ENCODE results near the gene PRKAR2B.

The PRKAR2B gene

GRCh38 chr7:107045980-107046379 is 1.5 kb downstream of the PRKAR2B start:
- Histone ChIP-seq H3K36me3 (no peaks in the 10 kb centered on the region), H3K4me3 (ENCODE audit: low read depth in 1 of 2, low read length in 1 of 2) (no peak overlapping the region), H3K27ac (no peak overlapping the region)

GRCh38 chr7:107046491-107047259 is 2.2 kb downstream of the PRKAR2B start:
- H3K27me3 ChIP-seq: peaks cover 43% of the 10 kb centered on the region
- H3K4me1 ChIP-seq (ENCODE audit: control insufficient read depth in 1 of 2, insufficient read depth in 1 of 2, low read depth in 1 of 2, low read length in 1 of 2): peaks cover 7 to 15% of the 10 kb centered on the region in 2 experiments
- H3K4me3 ChIP-seq (ENCODE audit: low read depth in 1 of 2, low read length in 1 of 2): no peak overlapping the region
- H3K9me3 ChIP-seq: no peaks in the 10 kb centered on the region
- TF ChIP-seq, protein P1, sequence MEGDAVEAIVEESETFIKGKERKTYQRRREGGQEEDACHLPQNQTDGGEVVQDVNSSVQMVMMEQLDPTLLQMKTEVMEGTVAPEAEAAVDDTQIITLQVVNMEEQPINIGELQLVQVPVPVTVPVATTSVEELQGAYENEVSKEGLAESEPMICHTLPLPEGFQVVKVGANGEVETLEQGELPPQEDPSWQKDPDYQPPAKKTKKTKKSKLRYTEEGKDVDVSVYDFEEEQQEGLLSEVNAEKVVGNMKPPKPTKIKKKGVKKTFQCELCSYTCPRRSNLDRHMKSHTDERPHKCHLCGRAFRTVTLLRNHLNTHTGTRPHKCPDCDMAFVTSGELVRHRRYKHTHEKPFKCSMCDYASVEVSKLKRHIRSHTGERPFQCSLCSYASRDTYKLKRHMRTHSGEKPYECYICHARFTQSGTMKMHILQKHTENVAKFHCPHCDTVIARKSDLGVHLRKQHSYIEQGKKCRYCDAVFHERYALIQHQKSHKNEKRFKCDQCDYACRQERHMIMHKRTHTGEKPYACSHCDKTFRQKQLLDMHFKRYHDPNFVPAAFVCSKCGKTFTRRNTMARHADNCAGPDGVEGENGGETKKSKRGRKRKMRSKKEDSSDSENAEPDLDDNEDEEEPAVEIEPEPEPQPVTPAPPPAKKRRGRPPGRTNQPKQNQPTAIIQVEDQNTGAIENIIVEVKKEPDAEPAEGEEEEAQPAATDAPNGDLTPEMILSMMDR (IDR thresholded peaks at IDR 0.05): no peak
- no peaks in the 10 kb centered on the region for H3K36me3 ChIP-seq
- H3K27ac ChIP-seq: no peak overlapping the region

More at GRCh38 chr7:107045980-107046379, 1.5 kb downstream of the PRKAR2B start:
- Histone ChIP-seq H3K27me3 (peaks cover 45% of the 10 kb centered on the region), H3K4me1 (ENCODE audit: control insufficient read depth in 1 of 2, insufficient read depth in 1 of 2, low read depth in 1 of 2, low read length in 1 of 2) (peaks cover 7 to 15% of the 10 kb centered on the region in 2 experiments), H3K9me3 (no peaks in the 10 kb centered on the region)
- TF ChIP-seq, protein P1 (IDR thresholded peaks at IDR 0.05): no peak

DNA sequence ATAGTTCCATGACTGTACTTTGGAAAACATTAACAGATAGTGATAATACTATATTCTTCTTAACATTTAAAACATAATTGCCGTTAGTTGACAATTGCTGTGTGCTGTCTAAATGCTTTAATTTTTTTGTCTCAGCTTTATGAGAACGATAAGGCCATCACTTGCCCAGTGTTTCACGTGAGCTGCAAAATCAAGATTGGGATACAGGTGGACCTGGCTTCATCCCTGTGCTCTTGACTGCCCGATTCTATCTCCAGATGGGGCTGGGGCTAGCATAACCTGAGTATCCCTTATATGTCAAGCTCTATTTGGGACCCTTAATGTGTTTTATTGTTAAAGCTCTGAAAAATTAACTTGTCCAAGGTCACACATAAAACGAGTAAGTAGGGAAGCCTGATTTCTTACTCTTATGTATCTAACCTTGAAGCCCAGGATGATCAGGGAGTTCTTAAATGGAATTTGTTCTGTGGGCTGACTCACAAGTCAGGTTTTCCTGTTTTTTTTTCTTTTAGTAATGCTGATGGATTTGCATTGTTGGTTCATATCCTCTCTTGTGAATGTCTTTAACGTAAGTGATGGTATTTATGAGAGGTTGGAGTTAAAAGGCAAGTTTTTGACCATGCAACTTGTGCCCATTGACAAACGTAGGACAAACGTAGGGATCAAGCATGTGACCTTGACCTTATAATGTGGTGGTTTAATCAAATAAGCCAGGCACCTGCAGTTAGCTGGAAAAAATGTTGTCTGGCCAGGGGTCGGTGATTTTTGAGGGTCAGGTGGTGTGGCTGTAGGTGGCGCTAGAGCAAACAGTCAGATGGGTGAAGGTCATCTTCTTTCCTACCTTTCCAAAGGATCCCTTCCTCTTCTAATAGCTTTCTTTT is 3.6 kb downstream of the PRKAR2B start:
- no peak overlapping the region for H3K27ac ChIP-seq
- no peaks in the 10 kb centered on the region for H3K36me3 ChIP-seq
- no peaks in the 10 kb centered on the region for H3K9me3 ChIP-seq
- TF ChIP-seq, protein P1 (IDR thresholded peaks at IDR 0.05): no peak
- no peak overlapping the region for H3K4me3 ChIP-seq (ENCODE audit: low read depth in 1 of 2, low read length in 1 of 2)
- peaks cover 37% of the 10 kb centered on the region for H3K27me3 ChIP-seq
- peaks cover 7 to 15% of the 10 kb centered on the region in 2 experiments for H3K4me1 ChIP-seq (ENCODE audit: control insufficient read depth in 1 of 2, insufficient read depth in 1 of 2, low read depth in 1 of 2, low read length in 1 of 2)

DNA sequence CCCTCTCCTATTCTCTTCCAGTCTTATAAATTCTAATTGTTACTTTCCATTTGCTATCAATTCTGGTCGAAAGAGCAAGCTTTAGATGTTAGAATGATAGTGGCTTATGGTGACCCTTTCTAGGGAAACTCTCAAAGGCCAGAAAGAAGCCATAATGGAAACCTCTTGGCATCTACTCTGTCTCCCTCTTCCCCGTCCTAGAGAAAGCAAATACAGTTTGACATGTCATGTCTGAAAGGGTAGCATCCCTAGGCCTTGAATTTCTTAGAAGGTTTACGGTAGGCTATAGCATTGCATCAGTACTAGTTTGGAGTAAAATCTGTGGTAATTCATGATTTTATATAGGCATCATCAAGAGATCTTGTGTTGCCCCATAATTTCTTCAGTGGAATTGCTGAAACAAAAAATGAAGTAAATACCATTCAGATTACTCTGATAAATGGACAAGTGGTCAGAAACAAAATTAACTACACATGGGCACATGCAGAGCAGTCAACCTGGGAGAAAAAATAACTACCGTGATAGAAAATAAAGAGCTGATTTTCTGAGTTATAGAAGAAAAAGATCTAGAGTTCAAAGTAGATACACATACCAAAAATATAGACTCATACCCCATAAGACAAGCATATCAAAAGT is 4.4 kb downstream of the PRKAR2B start:
- no peaks in the 10 kb centered on the region for H3K36me3 ChIP-seq
- H3K4me3 ChIP-seq (ENCODE audit: low read depth in 1 of 2, low read length in 1 of 2): no peak overlapping the region
- H3K27ac ChIP-seq: no peak overlapping the region
- no peaks in the 10 kb centered on the region for H3K9me3 ChIP-seq
- TF ChIP-seq, protein P1 (IDR thresholded peaks at IDR 0.05): no peak
- H3K4me1 ChIP-seq (ENCODE audit: control insufficient read depth in 1 of 2, insufficient read depth in 1 of 2, low read depth in 1 of 2, low read length in 1 of 2): peaks cover 7 to 15% of the 10 kb centered on the region in 2 experiments
- H3K27me3 ChIP-seq: peaks cover 30% of the 10 kb centered on the region

GRCh38 chr7:107049480-107049879 is 5.0 kb downstream of the PRKAR2B start:
- TF ChIP-seq, protein P1 (IDR thresholded peaks at IDR 0.05): no peak
- Histone ChIP-seq H3K9me3 (no peaks in the 10 kb centered on the region), H3K27me3 (peaks cover 24% of the 10 kb centered on the region), H3K4me3 (ENCODE audit: low read depth in 1 of 2, low read length in 1 of 2) (no peak overlapping the region), H3K4me1 (ENCODE audit: control insufficient read depth in 1 of 2, insufficient read depth in 1 of 2, low read depth in 1 of 2, low read length in 1 of 2) (peaks cover 7 to 11% of the 10 kb centered on the region in 2 experiments), H3K27ac (no peak overlapping the region), H3K36me3 (no peaks in the 10 kb centered on the region)

Measured in neutrophil (primary cell).